MCF 10A (cell line): Measurements from ENCODE around the gene ZNF385D. TPM values are rescaled to one million over a fixed set of nuclear protein-coding genes. Genes with fewer than 3 reads are reported as not detected.

ENCODE experiments used
- BruUV-seq: library from RNA; stranded (reverse); fragments of 400-500 nt; replicated peaks from 2 replicates; lab custom pipeline; 2021; lab: Mats Ljungman, UMichigan
- CTCF ChIA-PET: fragments of 300-600 bp; sonication (Branson Sonifier 250); formaldehyde crosslinking; extraction: SDS; loops from one replicate; lab custom pipeline; 2021; ENCODE audit warnings: antibody characterized with exemption, inconsistent platforms; lab: Yijun Ruan, JAX
- POLR2A ChIA-PET: fragments of 300-600, 350-650 bp; sonication (Branson Sonifier 250); formaldehyde crosslinking; extraction: SDS; loops from one replicate; lab custom pipeline; 2020; ENCODE audit warnings: antibody characterized with exemption, inconsistent platforms; lab: Yijun Ruan, JAX
- DNase-seq: peaks from one replicate; pipeline ENCODE4 v3.0.0-alpha.2; 2018; ENCODE audit not compliant: unreplicated experiment
- H3K27ac Mint-ChIP-seq: one replicate; pipeline ENCODE4 v1.8.0; 2022; ENCODE audit warnings: mild to moderate bottlenecking, low read depth, mixed read lengths; ENCODE audit not compliant: unreplicated experiment
- H3K27me3 Mint-ChIP-seq: one replicate; pipeline ENCODE4 v1.8.0; 2022; ENCODE audit warnings: mixed read lengths; ENCODE audit not compliant: insufficient read depth, unreplicated experiment
- H3K36me3 Mint-ChIP-seq: one replicate; pipeline ENCODE4 v1.8.0; 2022; ENCODE audit warnings: mild to moderate bottlenecking, moderate library complexity, mixed read lengths; ENCODE audit not compliant: insufficient read depth, unreplicated experiment
- H3K4me1 Mint-ChIP-seq: one replicate; pipeline ENCODE4 v1.8.0; 2022; ENCODE audit warnings: mixed read lengths; ENCODE audit not compliant: insufficient read depth, unreplicated experiment
- H3K4me3 Mint-ChIP-seq: one replicate; pipeline ENCODE4 v1.8.0; 2022; ENCODE audit warnings: mild to moderate bottlenecking, moderate library complexity, mixed read lengths; ENCODE audit not compliant: unreplicated experiment
- H3K9me3 Mint-ChIP-seq: one replicate; pipeline ENCODE4 v1.8.0; 2022; ENCODE audit warnings: mixed read lengths; ENCODE audit not compliant: unreplicated experiment
- CTCF ChIP-seq: fragments of 200-600 bp; IDR thresholded peaks from one replicate; pipeline ENCODE4 v1.8.0; 2022; ENCODE audit warnings: antibody characterized with exemption, mild to moderate bottlenecking; ENCODE audit not compliant: unreplicated experiment
- intact Hi-C: fragments of 100-400 bp; cut with micrococcal nuclease; formaldehyde crosslinking; loops from 2 replicates; pipeline ENCODE4 v1.14.1; 2022
- total RNA-seq: library from RNA; stranded (reverse); gene quantifications from 2 replicates; pipeline ENCODE4 v1.2.3, GENCODE V29; 2022

Gene ZNF385D
- total RNA-seq, 1 experiment from 2014 or later, result 1.5 TPM

- CTCF ChIA-PET, result interaction anchor here (0.6 kb wide), 1 partner anchor 446 kb away, joined by 4 read pairs; no protein-coding TSS in a partner anchor
Measured at GRCh38 chr3:21447476-21448151, 303.4 kb downstream of the ZNF385D start.

GRCh38 chr3:21446945-21447475 lies 304.0 kb downstream of the ZNF385D start:
- no TSS peak for BruUV-seq
- no peak overlapping the region for H3K27ac Mint-ChIP-seq
- no peak for TF ChIP-seq CTCF
- no peak for DNase-seq
- intact Hi-C loops, result no loop called here
- H3K9me3 Mint-ChIP-seq, result no peaks in the 10 kb centered on the region
- H3K4me1 Mint-ChIP-seq, result no peaks in the 10 kb centered on the region
- ChIA-PET POLR2A (no interaction called here), CTCF (interaction anchor here (0.6 kb wide), 1 partner anchor 22 kb away, joined by 3 read pairs; no protein-coding TSS in a partner anchor)
- H3K27me3 Mint-ChIP-seq, result no peaks in the 10 kb centered on the region
- no peaks in the 10 kb centered on the region for H3K36me3 Mint-ChIP-seq
- no peak overlapping the region for H3K4me3 Mint-ChIP-seq

More at GRCh38 chr3:21447476-21448151, 303.4 kb downstream of the ZNF385D start:
- Mint-ChIP-seq H3K27me3 (no peaks in the 10 kb centered on the region), H3K4me3 (no peak overlapping the region), H3K36me3 (no peaks in the 10 kb centered on the region), H3K27ac (no peak overlapping the region), H3K4me1 (no peaks in the 10 kb centered on the region), H3K9me3 (no peaks in the 10 kb centered on the region)
- intact Hi-C loops, result no loop called here
- no TSS peak for BruUV-seq
- DNase-seq, result no peak
- POLR2A ChIA-PET, result interaction anchor here (1.7 kb wide), 1 partner anchor 8 kb away, joined by 3 read pairs; no protein-coding TSS in a partner anchor
- no peak for TF ChIP-seq CTCF

- no peak for DNase-seq
- POLR2A ChIA-PET, result no interaction called here
- no TSS peak for BruUV-seq
- no peaks in the 10 kb centered on the region for H3K4me1 Mint-ChIP-seq
- no peaks in the 10 kb centered on the region for H3K9me3 Mint-ChIP-seq
- no peaks in the 10 kb centered on the region for H3K36me3 Mint-ChIP-seq
- CTCF ChIA-PET, result no interaction called here
- intact Hi-C loops, result no loop called here
- H3K4me3 Mint-ChIP-seq, result no peak overlapping the region
- no peak overlapping the region for H3K27ac Mint-ChIP-seq
- TF ChIP-seq CTCF, result no peak
- H3K27me3 Mint-ChIP-seq, result no peaks in the 10 kb centered on the region
Measured at GRCh38 chr3:21446027-21446426, 305.0 kb downstream of the ZNF385D start.

GRCh38 chr3:21441821-21442220 lies 309.2 kb downstream of the ZNF385D start:
- H3K27me3 Mint-ChIP-seq, result no peaks in the 10 kb centered on the region
- H3K9me3 Mint-ChIP-seq, result no peaks in the 10 kb centered on the region
- TF ChIP-seq CTCF, result no peak
- CTCF ChIA-PET, result no interaction called here
- no peak overlapping the region for H3K4me3 Mint-ChIP-seq
- DNase-seq, result no peak
- POLR2A ChIA-PET, result no interaction called here
- no peaks in the 10 kb centered on the region for H3K4me1 Mint-ChIP-seq
- H3K27ac Mint-ChIP-seq, result no peak overlapping the region
- intact Hi-C loops, result no loop called here
- no peaks in the 10 kb centered on the region for H3K36me3 Mint-ChIP-seq
- no TSS peak for BruUV-seq
